GM19240 (cell line): ENCODE data around the gene DAP3.
"Not testable (repeated sequence)": the region's sequence is repeated elsewhere in the genome, so short reads cannot be mapped to it uniquely, and the experiment has no call there.

Source experiments
- DNase-seq: peaks from one replicate; pipeline ENCODE4 v3.0.0; 2011; ENCODE audit warnings: low spot score; ENCODE audit not compliant: insufficient read length

DAP3 gene

DNA sequence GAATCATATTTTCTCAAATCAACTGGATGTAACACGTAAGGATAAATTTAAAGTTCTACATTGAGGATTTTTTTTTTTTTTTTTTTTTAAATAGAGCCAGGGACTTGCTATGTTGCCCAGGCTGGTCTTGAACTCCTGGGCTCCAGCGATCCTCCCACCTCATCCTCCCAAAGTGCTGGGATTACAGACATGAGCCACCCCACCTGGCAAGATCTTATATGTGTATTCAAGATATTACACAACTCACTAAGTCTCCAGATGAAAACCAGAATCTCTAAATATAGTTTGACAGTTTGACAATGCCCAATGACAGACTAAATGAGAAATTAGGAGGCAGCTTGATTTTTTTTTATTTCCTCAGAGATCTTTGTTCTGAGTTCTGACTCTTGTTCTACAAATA lies 7.1 kb upstream of the DAP3 start:
- no peak for DNase-seq

DNA sequence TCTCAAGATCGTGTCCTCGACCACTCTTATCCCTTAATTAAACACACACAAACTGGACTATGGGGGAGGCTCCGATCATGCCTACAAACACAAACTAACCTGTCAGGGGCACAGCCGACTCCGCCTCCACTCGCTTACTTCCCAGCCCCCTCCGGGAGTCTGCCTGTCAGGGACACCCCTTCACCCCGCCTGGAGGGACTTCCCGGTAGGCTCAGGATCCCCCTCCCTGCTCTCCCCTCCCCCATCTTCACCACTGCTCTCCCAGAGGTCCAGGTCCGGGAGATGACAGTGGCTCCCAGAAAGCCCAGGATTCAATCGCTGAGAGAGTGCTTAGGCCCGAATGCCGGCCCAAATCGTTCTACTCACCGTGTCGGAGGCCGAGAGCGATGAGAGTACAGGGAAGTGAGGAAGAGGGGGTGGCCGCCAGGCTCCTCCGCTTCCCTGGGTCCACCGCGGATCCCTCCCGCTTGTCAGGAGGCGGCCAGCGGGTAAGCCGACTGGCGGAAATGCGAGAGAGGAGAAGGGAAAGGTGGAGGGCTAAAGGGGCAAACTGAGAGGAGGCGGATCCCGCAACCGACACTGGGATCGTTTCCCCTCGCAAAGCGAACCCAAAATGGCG lies 1.1 kb upstream of the DAP3 start:
- DNase-seq: not testable (repeated sequence)

DNA sequence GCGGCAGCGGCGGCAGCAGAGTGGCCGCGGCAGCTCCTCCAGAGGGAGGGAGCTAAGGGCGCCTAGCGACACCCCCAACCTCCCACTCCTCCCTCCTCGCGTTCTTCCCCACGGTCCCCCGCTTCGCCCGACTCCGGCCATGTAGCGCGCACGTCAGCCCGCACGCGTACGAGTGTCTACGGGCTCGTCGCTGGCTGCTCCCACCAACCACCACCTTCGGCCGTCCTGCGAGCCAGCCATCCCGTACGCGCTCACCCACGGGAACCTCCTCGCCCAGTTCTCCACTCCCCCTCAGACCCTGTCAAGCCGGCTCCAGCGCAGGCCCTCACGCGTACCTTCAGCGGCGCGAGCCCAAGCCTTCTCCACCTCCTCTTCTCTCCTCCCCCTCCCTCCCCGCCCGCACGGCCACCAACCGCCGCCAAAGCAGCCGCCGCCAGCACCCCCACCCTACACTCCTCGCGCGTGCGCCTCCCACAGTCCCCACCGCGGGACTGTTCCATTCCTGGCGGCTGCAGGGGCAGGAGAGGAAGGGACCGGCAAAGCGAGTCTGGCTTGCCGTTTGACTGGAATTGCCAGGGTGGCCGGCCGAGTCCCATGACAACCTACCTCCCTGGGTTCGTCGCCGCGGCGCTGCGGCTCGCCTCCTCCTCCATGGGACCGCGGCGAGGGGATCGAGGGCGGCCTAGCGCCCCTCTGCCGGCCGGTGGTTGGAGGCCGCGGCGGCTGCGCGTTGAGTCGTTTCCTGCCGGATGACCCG lies 389 bp upstream of the DAP3 start, which contains the start of gene YY1AP1:
TSS of gene YY1AP1 (minus strand) at position 451 of the 757 bp plus-strand sequence. CDS start 8,338 bp downstream, outside the sequence.
- DNase-seq: peak; percentile 77

DNA sequence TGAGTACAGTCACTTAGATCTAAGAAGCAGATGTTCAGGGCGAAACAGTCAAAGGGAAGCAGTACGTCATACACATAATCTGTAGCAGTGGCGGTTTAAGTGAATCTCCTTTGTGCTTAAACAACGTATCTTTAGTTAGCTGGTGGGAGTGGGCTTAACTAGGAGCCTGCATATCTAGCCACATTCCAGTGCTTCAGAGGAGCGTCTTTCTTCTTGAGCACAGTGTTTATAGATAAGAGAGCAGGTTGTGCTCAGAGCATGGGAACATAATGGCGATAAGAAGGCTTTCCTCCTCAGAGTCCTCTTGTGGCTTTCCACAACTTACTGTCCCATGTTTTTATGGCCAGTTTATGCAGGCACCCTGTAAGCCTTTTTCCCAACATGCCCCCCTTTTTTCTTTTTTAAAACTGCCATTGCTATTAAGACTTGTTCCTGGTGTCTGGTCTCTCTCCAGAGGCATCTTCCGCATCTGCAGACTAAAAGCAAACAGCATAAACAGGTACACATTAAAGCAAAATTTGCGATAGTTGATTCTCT lies 3.2 kb downstream of the DAP3 start:
- DNase-seq: no peak

DNA sequence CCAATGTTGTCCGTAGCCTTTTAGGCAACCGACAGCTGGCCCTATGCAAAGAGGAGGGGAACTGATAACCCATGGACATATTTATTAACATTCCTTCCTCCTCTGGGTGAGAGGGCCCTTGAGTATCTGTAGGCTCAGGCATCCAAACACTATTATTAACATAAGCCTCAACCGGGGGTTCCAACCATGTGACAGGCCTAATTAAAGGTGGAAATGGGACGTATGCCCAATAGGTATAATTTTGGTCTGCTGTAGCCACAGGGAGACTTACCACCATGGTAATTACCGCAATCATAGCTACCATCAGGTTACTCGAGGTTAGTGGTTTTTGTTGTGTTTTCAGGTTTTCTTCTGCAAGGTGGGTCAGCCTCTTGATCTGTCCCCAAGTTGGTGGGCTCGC lies 5.3 kb downstream of the DAP3 start:
- no peak for DNase-seq

DNA sequence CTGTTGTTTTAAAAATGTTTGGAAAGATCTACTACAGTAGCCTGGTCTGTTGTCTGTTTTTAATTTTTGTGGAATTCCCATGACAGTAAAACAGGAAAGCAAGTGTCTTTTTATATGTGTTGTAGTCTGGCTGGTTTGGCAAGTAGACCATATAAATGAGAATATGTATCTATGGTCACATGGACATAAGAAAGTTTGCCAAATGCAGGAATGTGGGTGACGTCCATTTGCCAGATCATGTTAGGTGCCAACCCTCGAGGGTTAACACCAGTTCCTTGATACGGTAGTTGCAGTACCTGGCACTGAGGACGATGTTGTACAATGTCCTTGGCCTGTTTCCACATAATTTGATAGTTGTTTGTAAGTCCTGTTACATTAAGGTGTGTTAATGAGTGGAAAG lies 6.2 kb downstream of the DAP3 start:
- DNase-seq: no peak

DNA sequence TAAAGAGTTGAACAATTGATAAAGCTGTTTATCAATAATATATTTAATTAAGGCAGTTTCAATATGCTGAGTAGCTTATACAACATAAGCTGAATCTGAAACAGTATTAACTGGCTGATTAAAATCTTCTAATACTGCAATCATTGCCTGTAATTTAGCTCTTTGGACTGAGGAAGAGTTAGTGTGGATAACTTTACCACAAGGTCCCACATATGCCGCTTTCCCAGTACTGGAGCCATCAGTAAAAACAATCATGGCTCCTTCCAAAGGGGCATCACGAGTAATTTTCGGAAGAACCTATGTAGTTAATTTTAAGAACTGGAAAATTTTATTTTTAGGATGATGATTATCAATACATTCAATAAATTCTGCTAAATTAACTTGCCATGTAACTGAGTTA lies 6.7 kb downstream of the DAP3 start:
- no peak for DNase-seq

DNA sequence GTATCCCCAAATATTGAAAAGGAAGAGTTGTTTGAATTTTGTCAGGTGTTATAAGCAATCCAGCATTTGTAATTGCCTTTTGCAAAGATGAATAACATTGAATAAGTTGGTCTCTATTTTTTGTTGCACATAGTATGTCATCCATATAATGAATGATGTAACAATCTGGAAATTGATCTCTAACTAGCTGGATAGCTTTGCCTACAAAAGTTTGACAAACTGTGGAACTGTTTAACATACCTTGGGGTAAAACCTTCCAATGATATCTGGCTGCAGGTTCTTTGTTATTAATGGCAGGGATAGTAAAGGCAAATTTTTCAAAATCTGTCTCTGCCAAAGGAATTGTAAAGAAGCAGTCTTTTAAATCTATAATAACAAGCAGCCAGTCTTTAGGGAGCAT lies 7.6 kb downstream of the DAP3 start:
- no peak for DNase-seq

DNA sequence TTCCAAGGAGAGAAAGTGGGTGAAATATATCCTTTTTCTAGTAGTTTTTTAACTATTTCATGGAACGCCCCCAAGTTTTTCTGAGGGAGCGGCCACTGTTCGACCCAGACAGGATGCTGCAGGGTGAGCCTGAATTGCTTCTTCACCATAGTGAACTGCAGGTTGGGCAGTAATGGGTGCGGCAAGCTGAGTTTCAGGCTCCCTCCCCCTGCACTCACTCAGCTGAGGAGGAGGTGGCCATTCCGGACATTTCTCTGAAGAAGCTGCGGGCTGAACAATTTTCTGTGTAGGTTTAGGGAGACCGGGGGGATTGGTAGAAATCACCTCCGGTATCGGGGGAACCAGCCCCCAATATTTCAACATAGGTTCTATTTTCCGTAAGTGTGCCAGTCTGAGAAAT lies 8.2 kb downstream of the DAP3 start:
- DNase-seq: no peak

DNA sequence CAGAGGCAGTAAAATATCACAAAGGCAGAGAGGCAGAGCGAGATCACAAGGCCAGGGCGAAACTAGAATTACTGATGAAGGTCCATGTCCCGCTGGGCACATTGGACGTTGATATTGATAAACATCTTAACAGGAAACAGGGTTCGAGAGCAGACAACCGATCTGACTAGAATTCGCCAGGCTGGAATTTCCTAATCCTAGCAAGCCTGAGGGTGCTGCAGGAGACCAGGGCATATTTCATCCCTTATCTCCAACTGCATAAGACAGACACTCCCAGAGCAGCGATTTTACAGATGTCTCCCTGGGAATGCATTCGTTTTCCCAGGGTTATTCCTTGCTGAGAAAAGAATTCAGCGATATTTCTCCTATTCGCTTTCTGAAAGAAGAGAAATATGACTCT lies 8.7 kb downstream of the DAP3 start:
- not testable (repeated sequence) for DNase-seq

DNA sequence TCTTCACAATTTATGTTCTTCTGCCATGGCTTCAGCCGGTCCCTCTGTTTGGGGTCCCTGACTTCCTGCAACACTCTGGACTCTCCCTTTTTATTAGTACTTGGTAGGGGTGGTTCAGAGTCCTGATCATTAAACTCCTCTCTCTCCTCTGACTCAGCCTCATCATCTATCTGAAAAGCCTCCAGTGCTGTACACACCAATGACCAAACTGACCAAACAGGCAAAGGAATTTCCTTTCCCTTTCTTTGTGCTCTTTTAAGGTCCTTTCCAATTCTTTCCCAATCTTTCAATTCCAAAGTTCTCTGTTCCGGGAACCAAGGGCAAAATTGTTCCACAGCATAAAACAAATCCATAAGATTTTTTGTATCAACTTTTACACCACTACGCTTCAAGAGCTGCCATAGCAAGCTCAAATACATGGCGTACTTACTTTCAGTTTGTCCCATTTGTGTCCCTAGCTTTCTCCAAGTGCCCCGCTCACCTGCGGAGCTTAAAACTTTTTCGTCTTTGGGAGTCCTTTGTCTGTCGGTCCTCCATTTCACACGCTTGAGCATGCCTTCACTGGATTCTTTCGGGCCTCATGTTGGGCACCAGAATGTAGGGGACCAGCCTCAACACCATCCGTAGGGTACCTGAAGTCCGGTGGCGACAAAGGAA lies 9.6 kb downstream of the DAP3 start:
- DNase-seq: no peak

DNA sequence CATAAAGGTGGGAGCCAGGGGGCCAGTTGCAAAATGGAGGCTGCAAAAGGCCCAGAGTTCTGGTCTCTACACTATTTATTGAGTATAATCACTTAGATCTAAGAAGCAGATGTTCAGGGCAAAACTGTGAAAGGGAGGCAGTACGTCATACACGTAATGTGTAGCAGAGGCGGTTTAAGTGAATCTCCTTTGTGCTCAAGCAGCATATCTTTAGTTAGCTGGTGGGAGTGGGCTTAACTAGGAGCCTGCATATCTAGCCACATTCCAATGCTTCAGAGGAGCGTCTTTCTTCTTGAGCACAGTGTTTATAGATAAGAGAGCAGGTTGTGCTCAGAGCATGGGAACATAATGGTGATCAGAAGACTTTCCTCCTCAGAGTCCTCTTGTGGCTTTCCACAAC lies 10.2 kb downstream of the DAP3 start:
- not testable (repeated sequence) for DNase-seq

DNA sequence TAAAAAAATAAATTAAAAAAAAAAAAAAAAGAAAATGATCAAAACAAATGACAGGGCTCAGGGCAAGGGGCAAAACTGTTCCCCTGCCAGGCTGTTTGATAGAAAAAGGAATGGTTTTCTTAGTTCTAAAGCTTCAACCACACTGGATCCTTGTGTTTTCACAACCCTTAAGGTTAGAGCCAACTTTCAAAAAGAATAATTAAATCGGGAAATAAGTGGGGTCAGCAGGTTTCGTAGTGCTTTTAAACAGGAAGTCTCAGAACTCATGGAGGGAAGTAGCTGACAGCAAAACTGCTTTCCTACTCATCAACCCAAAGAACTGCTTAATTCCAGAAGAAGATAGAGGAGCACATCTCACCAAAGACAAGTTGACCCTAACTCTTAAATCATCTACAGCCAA lies 12.8 kb downstream of the DAP3 start:
- DNase-seq: not testable (repeated sequence)

DNA sequence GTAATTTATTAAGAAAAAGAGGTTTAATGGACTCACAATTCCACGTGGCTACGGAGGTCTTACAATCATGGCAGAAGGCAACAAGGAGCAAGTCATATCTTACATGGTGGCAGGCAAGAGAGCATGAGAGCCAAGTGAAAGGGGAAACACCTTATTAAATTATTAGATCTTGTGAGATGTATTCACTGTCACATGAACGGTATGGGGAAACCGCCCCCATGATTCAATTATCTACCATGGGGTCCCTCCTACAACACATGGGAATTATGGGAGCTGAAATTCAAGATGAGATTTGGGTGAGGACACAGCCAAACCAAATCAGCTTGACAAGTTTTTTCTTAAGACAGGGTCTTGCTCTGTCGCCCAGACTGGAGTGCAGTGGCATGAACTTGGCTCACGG lies 14.3 kb downstream of the DAP3 start:
- no peak for DNase-seq

DNA sequence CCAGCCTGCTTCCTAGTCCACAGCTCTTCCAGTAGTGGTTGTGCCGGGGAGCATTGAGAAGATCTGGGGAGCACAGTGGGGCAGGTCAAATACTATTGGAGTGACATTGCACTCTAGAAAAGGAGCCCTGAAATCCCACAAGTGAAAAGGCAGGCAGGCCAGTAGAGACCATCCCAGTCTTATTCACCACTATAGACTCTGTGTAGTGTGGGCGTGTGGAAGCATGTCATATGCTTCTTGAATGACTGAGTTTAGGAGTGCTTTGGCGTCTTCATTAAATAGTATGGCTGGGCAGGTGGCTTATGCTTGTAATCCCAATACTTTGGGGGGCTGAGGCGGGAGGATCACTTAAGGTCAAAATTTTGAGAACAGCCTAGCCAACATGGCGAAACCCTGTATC lies 15.5 kb downstream of the DAP3 start:
- DNase-seq: not testable (repeated sequence)

DNA sequence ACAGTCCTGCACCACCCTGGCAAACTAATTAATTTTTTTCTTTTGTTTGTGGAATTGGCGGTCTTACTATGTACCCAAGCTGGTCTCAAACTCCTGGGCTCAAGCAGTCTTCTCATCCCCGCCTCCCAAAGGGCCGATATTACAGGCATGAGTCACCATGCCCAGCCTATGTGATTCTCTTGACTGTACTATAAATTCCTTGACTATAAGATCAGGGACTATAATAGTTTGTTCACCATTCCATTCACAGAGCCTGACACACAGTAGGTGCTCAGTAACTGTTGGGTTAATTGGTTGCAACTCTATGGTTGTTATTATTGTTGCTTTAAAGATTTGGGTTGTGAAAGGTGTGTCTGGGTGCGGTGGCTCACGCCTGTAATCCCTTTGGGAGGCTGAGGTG lies 17.2 kb downstream of the DAP3 start:
- no peak for DNase-seq

DNA sequence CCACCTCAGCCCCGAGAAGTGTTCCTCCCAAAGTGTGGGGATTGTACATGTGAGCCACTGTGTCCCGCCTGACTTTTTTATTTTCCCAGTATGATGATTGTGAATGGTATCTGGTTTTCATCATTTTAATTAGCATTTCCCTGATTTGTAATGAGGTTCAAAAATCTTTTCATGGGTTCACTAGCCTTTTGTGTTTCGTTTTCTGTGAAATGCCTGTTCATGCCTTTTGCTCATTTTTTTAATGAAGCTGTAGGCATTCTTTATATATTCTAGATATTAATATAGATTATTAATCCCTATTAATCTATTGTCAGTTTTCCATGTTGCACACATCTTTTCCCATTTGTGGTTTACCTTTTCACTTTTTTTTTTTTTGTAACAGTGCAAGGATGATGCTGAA lies 20.5 kb downstream of the DAP3 start:
- DNase-seq: no peak

DNA sequence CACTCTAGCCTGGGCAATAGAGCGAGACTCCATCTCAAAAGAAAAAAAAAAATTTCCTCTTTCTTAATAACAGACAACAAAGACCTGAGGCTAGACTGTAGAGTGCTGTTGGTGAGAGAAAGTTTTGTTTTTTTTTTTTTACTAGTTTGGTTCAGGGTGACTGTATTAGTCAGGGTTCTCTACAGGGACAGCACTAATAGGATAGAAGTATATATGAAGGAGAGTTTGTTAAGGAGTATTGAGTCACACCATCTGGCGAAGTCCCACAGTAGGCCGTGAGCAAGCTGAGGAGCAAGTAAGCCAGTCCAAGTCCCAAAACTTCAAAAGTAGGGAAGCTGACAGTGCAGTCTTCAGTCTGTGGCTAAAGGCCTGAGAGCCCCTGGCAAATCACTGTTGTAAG lies 22.6 kb downstream of the DAP3 start:
- not testable (repeated sequence) for DNase-seq

DNA sequence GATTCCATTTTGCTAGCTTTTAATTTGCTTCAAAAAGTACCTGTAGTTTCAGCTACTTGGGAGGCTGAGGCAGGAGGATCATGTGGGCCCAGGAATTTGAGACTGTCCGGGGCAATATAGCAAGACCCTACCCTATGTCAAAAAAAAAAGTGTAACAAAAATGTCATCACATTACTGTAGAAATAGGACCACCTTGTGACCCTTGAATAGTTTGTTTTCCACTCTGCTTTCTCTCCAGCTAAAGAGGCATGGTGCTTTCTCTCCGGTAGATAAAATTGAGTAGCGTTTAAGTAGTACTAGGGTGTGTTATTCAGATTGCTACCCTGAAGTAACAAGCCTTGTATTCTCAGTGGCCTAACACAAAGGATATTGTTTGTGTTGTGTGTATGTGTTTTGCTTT lies 23.7 kb downstream of the DAP3 start:
- DNase-seq: not testable (repeated sequence)

DNA sequence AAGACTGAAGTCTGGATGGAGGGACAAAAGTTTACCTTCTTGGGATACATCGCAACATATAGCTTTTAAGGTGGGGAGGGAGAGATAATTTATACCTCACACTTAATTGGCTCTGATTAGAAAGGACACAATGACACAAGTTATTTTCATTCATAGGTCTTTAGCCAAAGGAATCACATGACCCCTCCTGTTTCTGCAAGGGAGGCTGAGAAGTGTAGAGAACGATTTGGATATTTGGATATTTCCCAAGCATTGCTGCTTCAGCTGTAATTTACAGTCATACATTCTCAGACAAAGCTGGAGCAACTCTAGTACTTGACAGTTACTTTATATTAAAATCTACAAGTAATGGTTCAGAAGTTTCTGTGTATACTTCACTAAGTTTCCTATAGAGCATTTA lies 24.2 kb downstream of the DAP3 start:
- DNase-seq: no peak

DNA sequence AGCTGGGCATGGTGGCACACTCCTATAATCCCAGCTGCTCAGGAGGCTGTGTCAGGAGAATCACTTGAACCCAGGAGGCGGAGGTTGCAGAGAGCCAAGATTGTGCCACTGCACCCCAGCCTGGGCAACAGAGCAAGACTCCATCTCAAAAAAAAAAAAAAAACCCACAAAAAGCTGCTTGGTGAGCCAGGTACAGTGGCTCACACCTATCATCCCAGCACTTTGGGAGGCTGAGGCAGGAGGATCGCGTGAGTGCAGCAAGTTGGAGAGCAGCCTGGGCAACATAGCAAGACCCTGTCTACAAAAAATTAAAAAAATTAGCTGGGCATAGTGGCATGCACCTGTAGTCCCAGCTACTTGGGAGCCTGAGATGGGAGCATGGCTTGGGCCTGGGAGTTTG lies 26.2 kb downstream of the DAP3 start:
- not testable (repeated sequence) for DNase-seq

DNA sequence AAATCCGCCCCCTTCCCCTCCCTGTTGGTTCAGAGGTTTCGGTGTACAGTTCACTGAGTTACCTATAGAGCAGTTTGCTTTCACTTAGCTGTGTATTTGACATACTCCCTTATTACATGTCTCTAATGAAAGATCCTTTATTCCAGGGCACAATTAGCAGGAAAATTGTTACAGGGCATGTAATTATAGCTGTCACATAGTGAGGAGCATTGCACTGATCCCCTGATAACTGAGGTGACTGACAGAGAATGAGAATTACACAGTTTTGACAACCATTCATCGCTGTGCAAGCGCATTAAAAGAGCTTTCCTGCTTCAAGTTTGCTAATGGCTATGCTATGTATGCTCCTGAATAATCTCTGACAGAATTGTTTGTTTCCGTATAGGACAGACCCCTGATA lies 26.9 kb downstream of the DAP3 start:
- DNase-seq: no peak
